GM12874 (cell line): Measurements from ENCODE around the gene CYB561.

Experiments used
- TF ChIP-seq, protein P1 (sequence below): IDR thresholded peaks from 2 replicates; pipeline ENCODE4 v1.5.1; 2011; ENCODE audit warnings: low read depth, mild to moderate bottlenecking, control low read depth, low read length, moderate library complexity; ENCODE audit not compliant: insufficient read depth

CYB561 gene

DNA sequence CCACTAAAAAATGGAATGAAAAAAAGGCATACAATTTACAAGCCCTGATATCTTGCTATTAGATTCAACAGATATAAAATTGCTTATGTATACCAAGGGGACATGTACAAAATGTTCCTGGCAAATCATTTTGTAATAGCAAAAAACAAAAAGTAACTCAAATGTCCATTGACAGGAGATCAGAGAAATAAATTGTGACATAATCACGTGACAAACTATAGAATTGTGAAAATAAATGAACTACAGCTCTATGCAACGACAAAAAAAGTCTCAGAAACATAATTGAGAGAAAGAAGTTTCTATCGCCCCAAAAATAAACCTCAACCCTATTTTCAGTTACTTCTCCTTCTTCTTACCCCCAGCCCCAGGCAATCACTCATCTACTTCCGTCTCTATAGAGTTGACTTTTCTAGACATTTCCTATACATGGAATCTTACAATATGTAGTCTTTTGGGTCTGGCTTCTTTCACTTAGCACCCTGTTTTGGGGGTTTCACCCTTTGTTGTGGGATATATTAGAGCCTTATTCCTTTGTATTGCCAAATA is 18.7 kb upstream of the CYB561 start:
- TF ChIP-seq, protein P1, sequence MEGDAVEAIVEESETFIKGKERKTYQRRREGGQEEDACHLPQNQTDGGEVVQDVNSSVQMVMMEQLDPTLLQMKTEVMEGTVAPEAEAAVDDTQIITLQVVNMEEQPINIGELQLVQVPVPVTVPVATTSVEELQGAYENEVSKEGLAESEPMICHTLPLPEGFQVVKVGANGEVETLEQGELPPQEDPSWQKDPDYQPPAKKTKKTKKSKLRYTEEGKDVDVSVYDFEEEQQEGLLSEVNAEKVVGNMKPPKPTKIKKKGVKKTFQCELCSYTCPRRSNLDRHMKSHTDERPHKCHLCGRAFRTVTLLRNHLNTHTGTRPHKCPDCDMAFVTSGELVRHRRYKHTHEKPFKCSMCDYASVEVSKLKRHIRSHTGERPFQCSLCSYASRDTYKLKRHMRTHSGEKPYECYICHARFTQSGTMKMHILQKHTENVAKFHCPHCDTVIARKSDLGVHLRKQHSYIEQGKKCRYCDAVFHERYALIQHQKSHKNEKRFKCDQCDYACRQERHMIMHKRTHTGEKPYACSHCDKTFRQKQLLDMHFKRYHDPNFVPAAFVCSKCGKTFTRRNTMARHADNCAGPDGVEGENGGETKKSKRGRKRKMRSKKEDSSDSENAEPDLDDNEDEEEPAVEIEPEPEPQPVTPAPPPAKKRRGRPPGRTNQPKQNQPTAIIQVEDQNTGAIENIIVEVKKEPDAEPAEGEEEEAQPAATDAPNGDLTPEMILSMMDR: no peak

DNA sequence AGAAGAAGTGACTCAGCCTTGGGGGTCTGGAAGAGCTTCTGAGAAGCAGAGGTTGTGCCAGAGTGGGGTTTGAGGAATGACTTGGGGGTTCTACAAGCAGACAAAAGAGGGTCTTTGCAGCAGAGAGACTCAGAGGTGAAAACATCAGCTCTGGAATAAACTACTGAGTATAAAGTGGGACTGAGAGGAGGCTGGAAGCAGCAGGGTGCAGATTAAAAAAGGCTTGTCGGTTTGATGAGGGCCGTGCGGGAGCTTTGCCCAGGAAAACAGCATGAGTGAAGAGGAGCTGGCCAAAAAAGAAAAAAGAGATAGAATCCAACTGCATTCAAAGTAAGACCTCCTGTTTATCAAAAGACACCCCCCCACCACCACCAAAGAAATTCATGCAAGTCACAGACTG is 17.7 kb upstream of the CYB561 start:
- TF ChIP-seq, protein P1: no peak

DNA sequence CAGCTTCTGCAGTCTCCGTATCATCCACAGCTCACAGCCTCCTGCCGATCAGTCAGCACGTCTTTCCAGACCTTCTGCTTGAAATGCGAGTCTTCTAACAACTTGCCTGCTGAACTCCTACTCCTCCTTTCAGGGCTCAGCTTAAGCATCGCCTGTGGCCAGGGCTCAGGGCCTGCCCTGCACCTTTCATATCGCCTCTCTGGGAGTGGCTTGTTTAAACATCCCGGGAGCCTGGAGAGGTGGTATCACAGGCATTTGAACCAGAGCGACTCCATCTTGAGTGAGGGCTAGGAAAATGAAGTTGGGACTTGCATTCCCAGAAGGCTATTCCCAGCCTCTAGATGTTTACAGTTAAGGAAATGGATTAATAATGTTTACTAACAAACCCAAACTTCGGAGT is 13.9 kb upstream of the CYB561 start:
- TF ChIP-seq, protein P1: no peak

DNA sequence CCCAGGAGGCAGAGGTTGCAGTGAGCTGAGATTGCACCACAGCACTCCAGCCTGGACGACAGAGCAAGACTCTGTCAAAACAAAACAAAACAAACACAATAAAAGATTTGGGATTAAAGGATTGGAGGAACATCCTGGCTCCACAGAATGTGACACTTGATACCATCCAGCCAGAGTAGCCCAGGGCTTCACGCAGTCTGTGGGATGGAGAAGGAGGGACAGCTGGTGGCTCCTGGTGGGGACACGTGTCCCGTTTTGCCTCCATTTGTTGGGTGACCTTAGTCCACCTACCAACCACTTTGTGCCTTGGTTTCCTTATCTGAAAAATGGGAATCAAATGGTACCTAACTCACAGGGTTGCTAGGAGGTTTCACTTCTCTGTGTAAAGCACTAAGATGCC is 12.4 kb upstream of the CYB561 start:
- TF ChIP-seq, protein P1: no peak

DNA sequence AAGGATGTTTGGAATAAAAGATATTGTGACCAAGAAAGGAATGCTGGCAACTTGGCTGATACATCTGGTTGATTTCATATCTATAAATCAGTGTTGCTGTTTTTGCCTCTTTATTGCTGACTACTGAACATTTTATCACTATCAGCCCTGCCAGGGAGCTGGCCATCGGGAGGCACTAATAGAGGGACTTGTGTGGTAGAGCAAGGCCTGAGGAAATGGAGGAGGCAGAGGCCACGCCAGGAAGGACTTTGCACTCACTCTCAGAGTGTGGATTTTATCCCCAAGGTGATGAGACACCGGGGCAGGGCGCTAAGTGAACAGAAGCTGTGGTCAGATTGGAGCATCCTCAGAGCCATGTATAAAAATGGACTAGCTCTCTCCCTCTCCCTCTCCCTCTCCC is 9.3 kb upstream of the CYB561 start:
- TF ChIP-seq, protein P1: no peak

DNA sequence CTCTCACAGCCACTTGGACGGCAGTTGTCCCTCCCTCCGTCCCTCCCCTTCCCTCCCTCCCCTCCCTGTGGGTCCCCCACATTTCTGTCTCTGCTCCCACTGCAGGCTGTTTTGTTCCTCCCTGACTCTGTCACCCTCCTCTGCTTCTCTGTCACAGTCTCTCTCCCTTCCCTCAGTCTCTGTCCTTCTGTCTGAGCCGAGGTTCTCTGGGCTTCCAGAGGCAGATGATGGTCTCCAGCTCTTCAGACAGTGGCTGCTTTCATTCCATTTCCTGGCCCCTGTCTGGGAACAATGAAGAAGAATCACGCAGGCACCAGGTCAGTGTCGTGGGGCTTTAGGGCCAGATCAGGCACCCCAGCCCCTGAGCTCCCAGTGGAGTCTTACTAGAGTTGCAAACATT is 8.8 kb upstream of the CYB561 start:
- TF ChIP-seq, protein P1: no peak

DNA sequence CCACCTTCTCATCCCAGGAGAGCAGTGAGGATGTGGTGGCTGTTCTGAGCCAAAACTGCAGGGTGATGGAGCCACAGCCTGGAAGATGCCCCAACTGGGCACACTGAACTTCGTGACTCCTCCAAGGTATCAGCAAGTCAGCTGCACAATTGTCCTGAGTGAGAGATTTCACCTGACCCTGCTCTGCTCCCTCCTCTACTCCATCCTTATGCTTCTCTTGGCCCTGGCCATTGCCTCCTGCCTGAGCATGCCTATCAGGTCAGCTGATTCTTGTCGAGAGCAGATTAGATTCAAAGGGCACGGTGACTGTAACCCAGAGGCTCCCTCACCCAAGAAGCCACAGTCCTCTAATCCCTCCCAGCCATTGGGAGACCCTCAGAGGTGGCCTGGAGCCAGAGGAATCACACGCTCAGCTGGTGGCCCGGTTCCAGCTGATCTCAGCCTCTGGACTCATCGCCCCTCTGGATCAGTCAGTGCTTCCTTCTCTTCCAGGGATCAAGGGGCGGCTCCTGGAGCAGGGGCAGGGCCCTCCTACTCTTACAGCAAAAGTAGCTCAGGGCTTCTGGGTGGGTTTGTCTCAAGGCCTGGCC is 7.0 kb upstream of the CYB561 start:
- TF ChIP-seq, protein P1: no peak
